Measurements from ENCODE around the gene UCP1.

UCP1 gene, protein sequence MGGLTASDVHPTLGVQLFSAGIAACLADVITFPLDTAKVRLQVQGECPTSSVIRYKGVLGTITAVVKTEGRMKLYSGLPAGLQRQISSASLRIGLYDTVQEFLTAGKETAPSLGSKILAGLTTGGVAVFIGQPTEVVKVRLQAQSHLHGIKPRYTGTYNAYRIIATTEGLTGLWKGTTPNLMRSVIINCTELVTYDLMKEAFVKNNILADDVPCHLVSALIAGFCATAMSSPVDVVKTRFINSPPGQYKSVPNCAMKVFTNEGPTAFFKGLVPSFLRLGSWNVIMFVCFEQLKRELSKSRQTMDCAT

DNA sequence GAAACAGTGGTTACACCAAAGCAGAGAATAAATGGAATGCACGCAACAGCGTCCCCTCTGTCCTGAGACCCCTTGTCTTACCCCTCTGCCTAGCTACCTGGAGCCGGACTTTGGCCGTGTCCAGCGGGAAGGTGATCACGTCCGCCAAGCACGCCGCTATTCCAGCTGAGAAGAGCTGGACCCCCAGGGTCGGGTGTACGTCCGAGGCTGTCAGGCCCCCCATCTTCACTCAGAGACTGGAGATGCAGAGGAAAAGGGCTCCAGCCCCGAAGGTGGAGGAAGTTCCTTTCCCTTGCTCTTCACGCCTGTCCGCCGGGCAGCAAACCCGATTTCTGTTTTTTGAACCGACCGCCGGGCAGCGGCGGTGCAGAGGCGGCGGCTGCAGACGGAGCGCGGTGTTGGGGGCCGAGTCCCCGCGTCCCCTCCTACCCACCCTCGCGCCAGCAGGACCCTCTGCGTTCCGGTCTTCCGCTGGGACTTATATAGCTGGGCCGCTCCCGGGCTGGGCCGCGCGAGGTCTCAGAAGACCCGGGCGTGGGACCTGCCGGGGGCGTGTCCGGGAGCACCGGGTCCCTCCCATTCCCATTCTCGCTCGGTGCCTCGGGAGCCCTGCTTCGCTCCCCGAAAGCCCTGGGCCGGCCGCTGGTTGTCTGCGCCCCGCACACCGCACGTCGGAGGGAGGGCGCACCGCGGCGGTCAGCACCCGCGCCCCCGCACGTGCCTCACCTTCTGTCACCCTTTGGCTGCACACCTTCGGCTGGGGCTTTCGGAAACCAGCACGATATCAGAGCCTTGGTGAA, at the start of gene UCP1:
Gene UCP1 (minus strand): TSS at position 455 of the 800 bp plus-strand sequence. CDS start 232 bp downstream, at position 223.
- no peak for DNase-seq

DNA sequence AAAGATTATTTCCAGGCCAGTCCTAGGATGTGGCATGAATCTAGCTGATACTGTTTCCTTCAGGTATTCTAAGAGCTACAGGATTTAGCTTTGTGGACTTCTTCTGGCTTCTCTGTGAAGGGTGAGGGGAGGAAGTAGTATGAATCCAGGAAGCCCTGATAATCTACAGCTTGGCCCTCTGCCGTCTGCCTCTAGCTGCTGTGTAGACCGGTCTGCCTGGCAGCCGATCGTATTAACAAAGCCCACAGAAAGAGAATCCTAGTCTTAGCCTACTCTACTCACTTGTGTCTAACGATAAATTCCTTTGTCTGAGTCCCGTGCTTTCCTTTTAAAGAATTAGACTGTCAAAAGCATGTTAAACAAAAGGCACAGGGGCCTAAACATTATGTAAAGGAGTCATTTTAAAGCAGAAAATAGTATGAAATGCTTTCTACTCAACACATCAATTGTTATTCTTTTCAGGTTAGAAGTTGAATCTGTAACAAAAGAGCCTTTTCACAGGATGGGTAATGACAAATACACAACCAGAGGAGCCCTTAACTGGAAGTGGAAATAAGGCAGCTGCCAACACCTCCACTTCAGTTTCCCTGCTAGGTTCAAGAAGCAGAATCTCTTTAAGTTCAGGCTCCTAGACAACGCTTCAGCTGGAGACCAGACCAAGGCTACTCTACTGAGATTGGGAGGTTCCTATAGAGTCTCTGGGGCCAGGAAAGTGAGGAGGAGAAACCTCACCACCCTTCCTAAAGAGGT, 48.9 kb upstream of the UCP1 start:
- no peak for DNase-seq

- no peak for DNase-seq
These were observed 46.7 kb upstream of the UCP1 start for GRCh38 chr4:140615451-140615850.

DNA sequence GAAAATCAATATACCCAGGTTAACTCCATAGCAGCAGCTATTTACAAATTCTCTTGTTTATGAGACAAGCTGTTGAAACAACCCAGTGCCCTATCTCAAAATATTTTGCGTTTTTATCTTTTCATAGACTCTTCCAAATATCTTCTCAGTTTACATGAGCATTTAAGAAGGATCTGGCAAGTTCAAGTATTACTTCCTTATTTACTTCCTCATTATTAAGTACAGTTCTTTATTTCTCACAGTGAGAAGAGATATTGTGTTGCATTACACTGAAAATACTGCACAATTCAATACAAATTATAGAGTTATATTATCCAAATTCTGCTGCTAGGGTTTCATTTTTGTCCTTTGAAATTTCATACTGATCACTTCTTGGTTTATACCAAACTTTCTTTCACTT, 43.6 kb upstream of the UCP1 start:
- no peak for DNase-seq

- no peak for DNase-seq
These were observed 43.1 kb upstream of the UCP1 start for GRCh38 chr4:140611854-140612253.

- no peak for DNase-seq
These were observed 41.0 kb upstream of the UCP1 start for GRCh38 chr4:140609548-140610425.

DNA sequence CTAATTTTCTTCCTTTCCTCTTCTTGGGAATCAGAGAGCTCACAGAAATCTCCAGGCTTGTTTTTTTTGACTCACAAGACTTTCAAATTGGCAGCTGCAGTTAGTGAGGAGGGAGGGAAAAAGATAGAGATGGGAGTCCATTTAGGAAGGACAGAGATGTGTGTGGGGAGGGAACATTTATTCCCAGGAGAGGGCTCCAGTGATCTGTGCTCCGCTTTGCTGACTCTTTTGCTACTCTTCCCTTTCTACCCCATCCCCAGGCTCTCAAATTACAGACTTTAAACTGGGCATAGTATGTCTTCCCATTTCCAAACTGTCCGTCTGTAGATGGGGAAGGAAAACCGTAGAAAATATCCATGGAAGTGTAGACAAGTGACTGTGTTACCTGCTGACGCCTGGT, 39.1 kb upstream of the UCP1 start:
- DNase-seq, result no peak

DNA sequence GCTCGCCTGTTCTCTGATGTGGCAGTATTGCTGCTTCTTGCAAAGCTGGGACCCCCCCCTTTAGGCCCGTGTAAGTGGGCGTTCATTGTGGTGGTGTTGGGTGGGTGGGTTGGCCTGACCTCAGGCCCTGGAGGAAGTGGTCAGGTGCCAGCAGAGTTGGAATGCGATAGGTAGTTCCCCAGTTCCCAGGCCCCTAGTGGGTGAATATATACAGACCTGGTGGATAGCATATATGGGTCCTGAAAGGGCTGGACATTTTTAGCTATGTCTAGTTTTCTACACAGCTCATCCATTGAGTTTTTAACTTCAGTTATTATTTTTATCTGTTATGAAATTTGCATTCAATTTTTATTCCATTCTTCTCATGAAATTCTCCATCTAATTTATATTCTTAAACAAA, 35.8 kb upstream of the UCP1 start:
- no peak for DNase-seq

- DNase-seq, result no peak
These were observed 34.5 kb upstream of the UCP1 start for GRCh38 chr4:140603286-140603685.

- no peak for DNase-seq
These were observed 34.0 kb upstream of the UCP1 start for GRCh38 chr4:140602714-140603113.

- DNase-seq, result no peak
These were observed 31.6 kb upstream of the UCP1 start for GRCh38 chr4:140600408-140600807.

DNA sequence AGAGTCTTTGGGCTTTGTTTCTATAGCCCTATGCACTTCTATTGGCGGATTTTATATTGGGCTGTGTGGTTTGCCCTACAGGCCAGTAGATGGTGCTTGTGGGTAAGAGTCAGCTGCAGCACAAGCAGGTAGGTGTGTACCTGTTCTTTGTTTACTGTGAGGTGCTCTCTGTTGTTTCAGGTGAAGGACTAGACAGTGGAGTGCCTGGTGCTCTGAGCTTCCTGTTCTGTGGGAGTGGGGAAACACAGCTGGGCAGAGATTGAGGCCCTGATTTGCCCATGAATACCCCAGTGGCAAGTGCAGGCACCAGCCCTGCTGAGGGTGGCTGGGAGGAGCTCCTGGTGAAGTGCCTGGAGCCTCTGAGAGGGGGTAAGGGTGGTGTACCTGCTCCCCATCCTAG, 26.3 kb upstream of the UCP1 start:
- DNase-seq, result no peak

- no peak for DNase-seq
These were observed 15.7 kb upstream of the UCP1 start for GRCh38 chr4:140584439-140584838.

- DNase-seq, result no peak
These were observed 12.3 kb upstream of the UCP1 start for GRCh38 chr4:140581078-140581477.

DNA sequence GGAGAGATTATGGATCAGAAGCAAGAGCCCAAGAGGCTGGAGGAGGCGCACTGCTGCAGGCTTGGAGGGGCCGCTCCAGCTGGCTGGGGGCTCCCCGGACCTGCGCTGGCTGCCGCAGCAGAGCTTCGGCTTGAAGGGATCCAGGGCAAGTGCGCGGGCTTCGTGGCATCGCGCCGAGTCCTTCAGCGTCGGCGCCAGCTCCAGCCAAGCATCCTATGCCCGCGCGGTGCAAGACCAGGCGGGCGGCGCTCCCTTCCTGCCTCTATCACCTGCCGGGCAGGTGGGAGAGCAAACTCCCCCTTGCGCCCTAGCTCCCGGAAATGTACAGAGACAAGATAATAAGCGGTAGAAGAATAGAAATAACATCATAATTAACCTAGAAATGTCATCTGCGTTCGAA, 10.5 kb upstream of the UCP1 start:
- DNase-seq, result no peak

- DNase-seq, result no peak
These were observed 6.7 kb upstream of the UCP1 start for GRCh38 chr4:140575489-140575888.

- DNase-seq, result no peak
These were observed 2.9 kb upstream of the UCP1 start for GRCh38 chr4:140571620-140572019.

- DNase-seq, result no peak
These were observed 512 bp upstream of the UCP1 start for GRCh38 chr4:140569307-140569638.

DNA sequence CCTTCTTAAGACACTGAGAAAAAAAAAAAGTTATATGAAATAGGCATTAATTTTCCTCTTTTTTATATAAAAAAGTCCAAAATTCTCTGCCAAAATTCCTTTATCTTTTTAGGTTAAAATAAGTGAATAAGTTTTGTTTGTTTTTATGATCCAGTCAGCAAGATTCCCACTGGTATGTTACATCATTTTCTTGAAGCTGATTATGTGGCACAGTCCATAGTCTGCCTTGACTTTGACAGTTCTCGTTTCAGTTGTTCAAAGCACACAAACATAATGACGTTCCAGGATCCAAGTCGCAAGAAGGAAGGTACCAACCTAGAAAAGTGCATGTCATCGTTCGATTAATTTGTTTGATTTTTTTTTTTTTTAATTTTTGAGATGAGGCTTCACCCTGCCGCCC, 9.1 kb downstream of the UCP1 start:
- DNase-seq, result no peak

GRCh38 chr4:140557831-140558435, 10.8 kb downstream of the UCP1 start:
- DNase-seq, result no peak

DNA sequence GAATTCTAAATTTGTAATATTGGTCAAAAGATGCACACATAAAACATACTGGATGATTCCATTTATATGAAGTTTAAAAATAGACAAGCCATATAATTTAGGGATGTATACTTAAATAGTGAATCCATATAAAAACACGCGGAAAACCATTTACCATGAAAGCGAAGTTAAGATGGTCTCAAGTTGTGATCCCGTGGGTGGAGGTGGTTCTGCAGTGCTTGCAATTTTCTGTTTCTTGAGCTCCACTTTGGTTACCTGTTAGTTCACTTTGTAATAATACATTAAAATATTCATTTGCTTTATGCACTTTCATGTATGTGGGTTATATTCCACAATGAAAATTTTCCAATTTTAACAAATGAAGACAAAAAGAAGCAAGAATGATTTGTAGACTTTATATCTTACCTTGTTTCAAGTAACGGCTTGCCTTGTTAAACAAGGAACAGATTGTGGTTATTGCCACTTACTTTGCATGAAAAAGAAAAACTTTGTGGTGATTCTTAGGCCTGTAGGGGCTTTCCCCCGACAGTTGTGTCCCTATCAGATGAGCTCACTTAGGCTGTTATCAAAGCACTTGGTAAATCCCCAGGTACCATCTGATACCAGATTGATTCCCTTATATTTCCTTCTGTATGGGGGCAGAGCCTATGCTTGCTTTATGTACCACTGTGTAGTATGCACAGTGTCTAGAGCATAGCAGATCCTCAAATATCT, 12.2 kb downstream of the UCP1 start:
- DNase-seq, result no peak

Measured in stimulated activated CD8-positive, alpha-beta memory T cell treated with anti-CD3 and anti-CD28 coated beads, Interleukin-4, amount 100 ng/mL, for 48 hours (primary cell).